ENCODE results near the gene GSAP.
"Not testable (repeated sequence)": the region's sequence is repeated elsewhere in the genome, so short reads cannot be mapped to it uniquely, and the experiment has no call there.

GSAP gene

DNA sequence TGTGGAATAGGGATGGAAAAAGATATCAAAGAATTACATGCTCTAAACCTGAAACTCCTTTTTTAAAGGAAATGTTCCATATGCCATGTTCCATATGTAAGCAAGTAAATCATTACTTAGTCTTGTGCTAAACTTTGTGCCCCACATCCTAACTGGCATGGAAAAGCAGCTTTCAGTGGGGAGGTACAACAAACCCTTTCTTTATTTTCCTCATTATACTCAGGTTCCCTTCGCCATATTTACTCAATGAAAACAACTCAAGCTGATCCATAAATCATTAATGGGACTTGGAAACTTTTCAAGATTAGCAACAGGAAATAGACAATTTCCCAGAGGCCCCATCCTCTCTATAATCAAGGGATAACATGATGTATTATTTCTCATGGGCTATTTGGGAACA lies 56.0 kb downstream of the GSAP start:
- no peak for DNase-seq (ENCODE audit: low spot score)

- DNase-seq (ENCODE audit: low spot score): no peak
Observed at GRCh38 chr7:77359599-77359998, 56.5 kb downstream of the GSAP start.

- DNase-seq (ENCODE audit: low spot score): no peak
Observed at GRCh38 chr7:77354914-77355313, 61.2 kb downstream of the GSAP start.

DNA sequence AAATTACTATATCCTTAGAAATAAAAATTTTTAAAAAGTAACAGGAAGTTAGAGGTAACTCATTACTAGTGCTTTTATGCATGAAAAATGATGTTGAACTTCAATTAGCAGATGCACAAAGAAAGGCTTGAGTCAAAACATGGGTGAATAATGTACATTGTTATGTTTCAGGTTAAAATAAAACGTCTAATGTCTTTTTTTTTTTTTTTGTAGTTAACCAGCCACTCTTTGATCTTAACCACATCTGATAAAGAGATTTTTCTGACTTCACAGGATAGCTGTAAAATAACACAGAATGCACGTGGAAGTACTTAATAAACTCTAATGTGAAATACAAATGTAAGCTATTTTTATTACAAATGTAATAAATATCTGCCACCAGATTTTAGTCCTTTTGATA lies 61.7 kb downstream of the GSAP start:
- peak; percentile 41 for DNase-seq (ENCODE audit: low spot score)

GRCh38 chr7:77353911-77354310 lies 62.2 kb downstream of the GSAP start:
- DNase-seq (ENCODE audit: low spot score): no peak

- no peak for DNase-seq (ENCODE audit: low spot score)
Observed at GRCh38 chr7:77353407-77353721, 62.8 kb downstream of the GSAP start.

DNA sequence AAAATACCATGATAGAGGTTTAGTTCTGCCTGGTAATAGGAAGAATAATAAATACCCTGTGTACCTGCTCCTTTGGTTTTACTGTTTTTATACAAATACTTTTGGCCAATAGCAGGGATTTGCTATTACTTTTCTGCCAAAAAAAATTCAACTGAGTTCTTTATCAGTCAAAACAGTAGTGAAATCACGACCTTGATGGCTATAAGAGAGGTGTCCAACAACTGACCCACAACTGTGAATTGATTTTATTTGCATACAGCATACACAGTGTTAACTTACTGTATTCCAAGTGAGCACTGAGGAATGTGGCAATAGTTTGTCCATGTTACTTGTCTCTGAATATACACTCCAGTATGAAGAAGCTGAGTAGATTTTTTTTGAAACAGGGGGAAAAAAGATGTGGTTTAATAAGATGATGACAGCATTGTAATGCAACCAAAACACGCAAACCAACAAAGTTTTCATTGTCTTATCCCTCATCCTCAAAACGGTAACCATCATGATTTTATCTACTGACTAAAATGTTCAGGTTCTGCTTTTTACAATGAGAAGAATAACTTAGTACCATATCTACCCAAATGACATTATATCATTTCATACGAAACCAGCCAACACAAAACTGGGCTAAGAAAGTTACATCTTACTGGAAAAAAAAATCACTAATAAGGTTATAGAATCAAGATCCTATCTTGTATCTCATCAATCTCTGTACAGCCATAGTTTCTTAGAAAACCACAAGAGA lies 63.3 kb downstream of the GSAP start:
- peak; percentile 4 for DNase-seq (ENCODE audit: low spot score)

DNA sequence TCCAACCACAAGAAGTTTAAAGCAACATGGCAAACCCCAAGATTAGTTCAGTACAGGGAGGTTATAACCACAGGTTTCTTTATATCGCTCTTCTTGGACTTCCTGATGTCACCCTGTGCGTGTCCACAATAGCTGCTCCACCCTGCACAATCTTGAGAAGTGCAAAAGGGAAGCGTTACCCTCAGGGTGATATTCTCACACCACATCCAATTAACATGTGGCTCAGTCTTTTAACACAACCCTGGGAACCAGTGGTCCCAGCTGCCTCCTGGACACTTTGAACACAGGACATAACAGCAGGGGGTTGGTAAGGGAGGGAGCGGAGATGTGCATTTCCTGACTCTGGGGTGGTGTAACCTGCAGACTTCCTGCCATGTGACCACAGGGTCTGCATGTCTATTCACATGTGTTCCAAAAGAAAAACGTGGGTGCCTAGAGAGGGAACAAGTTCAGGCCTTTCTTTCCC lies 64.6 kb downstream of the GSAP start:
- DNase-seq (ENCODE audit: low spot score): peak; percentile 66

GRCh38 chr7:77349141-77349540 lies 67.0 kb downstream of the GSAP start:
- DNase-seq (ENCODE audit: low spot score): no peak

- no peak for DNase-seq (ENCODE audit: low spot score)
Observed at GRCh38 chr7:77348371-77348813, 67.8 kb downstream of the GSAP start.

DNA sequence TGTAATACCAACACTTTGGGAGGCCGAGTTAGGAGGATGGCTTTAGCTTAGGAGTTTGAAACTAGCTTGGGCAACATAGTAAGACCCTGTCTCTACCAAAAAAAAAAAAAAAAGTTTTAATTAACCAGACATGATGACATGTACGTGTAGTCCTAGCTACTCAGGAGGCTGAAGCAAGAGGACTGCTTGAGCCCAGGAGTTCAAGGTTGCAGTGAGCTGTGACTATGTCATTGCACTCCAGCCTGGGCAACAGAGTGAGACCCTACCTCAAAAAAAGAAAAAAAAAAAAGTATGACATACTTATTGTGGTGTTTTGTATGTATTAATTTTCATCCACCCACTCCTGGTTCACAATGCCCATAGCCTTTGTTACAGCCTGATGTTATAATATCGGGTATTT lies 69.7 kb downstream of the GSAP start:
- no peak for DNase-seq (ENCODE audit: low spot score)

DNA sequence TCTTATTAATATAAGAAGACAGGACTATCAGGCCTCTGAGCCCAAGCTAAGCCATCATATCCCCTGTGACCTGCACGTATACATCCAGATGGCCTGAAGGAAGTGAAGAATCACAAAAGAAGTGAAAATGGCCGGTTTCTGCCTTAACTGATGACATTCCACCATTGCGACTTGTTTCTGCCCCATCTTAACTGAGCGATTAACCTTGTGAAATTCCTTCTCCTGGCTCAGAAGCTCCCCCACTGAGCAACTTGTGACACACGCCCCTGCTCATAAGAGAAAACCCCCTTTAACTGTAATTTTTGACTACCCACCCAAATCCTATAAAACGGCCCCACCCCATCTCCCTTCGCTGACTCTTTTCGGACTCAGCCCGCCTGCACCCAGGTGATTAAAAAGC lies 70.7 kb downstream of the GSAP start:
- DNase-seq (ENCODE audit: low spot score): not testable (repeated sequence)

DNA sequence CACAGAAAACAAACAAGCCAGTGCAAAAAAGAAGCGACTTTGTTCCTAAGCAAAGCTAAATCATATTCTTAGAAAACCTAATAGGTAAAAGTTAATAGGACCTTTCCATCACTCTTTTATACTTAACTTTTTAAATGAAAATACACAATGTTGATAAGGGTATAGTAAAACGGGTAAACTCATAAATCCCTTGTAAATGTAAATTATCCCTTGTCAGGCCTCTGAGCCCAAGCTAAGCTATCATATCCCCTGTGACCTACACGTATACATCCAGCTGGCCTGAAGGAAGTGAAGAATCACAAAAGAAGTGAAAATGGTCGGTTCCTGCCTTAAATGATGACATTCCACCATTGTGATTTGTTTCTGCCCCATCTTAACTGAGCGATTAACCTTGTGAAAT lies 76.4 kb downstream of the GSAP start:
- no peak for DNase-seq (ENCODE audit: low spot score)

DNA sequence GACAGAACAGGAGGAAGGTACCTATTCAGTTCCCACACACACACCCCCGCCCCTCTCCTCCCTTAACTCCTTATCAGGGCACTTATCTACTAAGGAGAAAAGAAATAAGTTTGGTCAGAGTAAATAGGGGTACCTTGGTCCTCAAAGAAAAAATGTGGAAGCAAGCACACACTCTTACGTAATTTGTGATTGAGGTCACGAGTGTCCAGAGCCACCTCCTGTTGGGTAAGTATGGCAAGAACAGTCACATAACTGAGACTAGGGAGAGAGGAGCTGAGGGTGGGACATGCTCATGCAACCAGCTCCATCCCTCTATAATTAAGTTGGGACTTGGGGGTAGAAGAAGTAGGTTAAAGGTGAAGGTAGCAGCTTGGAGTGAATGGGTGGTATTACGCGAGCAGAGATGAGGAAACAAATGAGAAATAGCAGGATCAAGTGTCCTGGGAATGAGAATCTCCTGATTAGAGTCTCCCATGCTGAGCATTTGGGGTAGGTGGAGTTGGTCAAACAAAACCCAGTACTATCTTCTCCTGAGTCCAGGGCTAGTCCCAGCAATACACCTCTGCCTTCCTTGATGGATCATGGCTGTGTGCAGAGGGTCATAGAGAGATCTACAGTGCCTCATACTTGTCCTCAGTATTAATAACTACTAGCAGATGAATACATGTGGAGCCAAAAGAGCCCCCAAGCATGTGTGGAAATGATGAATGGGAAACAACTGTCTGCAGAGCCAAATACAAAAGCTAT lies 77.1 kb downstream of the GSAP start:
- no peak for DNase-seq (ENCODE audit: low spot score)

- no peak for DNase-seq (ENCODE audit: low spot score)
Observed at GRCh38 chr7:77338260-77338659, 77.9 kb downstream of the GSAP start.

DNA sequence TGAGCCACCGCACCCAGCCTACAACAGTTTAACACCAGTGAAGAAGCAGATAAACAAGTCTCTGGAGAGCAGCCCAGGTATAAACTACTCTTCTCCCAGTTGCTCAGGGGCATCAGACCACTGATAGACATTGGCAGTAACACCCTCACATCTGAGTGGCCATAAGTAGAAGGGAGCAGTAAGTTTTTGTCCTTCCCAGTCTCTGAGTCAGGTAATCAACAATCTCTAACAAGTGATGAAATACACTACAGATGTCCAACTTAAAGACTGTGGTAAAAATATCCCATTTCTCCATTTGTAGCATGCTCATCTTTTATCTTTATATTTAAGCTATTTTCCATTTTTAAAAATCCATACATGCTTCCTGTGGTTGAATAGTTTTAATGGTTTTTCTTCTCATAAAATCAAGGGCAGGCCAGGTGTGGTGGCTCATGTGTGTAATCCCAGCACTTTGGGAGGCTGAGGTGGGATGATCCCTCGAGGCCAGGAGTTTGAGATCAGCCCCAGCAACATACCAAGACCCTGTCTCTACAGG lies 78.6 kb downstream of the GSAP start:
- DNase-seq (ENCODE audit: low spot score): no peak

DNA sequence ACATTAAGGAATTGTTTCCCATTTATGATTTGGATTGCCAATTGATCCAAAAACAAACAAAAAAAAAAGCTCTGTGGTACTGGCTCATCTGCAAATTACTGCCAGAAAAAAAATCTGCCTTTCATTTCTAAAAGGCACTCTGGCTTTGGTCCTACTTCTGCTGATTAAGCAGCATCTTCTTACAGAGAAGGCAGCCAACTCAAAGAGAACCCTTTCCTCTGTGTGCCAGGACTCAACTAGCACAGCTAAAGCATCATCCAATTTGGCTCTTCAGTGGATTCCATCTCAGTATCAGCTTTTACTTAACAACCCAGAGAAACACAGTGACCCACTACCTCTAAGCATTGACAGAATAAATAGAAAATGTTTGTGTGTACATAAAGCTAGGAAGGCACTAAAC lies 80.6 kb downstream of the GSAP start:
- no peak for DNase-seq (ENCODE audit: low spot score)

- DNase-seq (ENCODE audit: low spot score): not testable (repeated sequence)
Observed at GRCh38 chr7:77334039-77334438, 82.1 kb downstream of the GSAP start.

DNA sequence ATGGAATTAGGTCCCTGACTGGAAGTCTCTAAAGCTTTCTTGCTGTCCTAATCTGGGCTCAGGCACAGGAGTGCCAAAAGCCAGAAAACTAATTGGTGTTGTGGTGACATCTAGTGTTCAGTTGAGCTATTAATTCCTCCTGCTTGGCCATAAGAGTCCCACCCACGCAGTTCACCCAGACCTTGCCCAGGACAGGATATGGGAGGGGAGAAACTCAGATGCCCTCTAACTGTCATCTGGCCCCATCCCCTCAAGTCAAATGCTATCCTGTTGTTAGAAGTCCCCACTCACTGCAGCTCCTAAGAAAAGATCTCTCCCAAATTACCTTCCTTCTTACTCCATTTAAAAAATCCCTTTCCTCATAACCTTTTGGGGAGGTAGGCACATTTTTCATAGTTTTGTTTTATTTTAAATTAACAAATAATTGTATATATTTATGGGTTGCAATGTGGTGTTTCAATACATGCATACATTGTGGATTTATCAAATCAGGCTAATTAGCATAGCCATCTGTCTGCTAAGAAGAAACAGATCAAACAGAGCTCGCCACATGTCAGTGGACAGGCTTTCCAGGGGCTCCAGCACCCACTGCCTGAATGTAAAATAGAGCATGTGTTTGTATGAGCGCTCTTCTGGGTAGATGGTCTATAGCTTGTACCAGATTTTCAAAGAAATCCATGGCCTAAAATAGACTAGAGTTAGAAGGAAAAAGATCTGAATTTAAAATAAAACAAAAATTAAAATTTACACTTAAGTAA lies 84.0 kb downstream of the GSAP start:
- peak; percentile 62 for DNase-seq (ENCODE audit: low spot score)

GRCh38 chr7:77330169-77330882 lies 85.8 kb downstream of the GSAP start:
- peak; percentile 37 for DNase-seq (ENCODE audit: low spot score)

DNA sequence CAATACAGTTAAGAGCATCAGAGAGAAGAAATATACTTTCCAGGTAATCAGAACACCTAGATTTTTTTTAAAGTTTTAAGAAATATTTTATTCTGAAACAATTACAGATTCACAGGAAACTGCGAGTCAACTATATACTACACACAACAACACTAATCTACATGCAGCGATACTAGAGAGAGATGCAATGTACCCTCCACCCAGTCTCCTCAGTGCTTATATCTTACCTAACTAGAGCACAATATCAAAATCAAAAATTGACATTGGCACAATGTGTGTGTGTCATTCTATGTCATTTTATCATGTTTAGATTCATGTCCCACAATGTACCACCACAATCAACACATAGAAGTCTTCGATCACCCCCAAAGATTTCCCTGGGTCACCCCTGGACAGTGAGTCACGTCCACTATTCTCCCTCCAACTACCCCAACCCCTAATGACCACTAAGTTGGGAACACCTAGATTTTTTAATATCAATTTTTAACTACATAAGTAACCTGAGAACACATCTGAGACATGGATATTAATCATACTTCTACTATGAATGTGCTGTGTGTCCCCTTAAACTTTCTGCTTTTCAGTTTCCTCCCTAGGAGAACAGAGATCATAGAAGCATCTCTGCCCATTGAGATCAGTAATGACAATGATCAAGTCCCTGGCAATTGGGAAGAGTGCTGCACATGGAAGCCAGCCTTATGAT lies 86.5 kb downstream of the GSAP start:
- no peak for DNase-seq (ENCODE audit: low spot score)
